GM18909 (cell line): ENCODE results near the gene PM20D1.

Experiments
- ATAC-seq: cut with Tn5 transposase; IDR thresholded peaks from one replicate; pipeline ENCODE4 v1.9.1; 2021; ENCODE audit warnings: mild to moderate bottlenecking; ENCODE audit not compliant: unreplicated experiment, poor library complexity

The PM20D1 gene

DNA sequence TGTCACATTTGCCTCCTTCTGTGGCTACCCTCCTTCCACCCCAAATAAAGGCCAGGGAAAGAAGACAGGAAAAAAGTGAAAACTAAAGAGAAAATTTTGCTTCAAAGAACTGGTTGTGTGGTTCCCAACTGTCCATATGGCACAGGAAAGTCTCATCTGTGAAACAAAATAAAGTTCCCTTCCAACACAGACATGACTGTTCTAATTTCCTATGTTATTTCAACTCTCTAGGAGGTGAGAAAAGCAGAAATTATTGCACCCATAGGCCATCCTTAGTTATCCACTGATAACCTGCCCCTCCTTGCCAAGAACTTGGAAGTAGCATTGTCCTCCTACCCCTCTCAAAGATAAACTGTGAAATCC lies 66.5 kb downstream of the PM20D1 start:
- ATAC-seq, result no peak

GRCh38 chr1:205782627-205783432 lies 67.1 kb downstream of the PM20D1 start:
- no peak for ATAC-seq

- no peak for ATAC-seq
Observed at GRCh38 chr1:205780335-205780734, 69.6 kb downstream of the PM20D1 start.
